Subcutaneous adipose tissue (tissue), 4 donors: ENCODE data around the gene ZNF837. TPM values are rescaled to one million over a fixed set of nuclear protein-coding genes. Genes with fewer than 3 reads are reported as not detected.

ENCODE experiments used
- total RNA-seq, 4 donors: library from RNA; depleted of rRNA; stranded (reverse); fragments of >200 nt; gene quantifications; one replicate each; pipeline ENCODE4 v1.1.0, GENCODE V29; 2016
- TF ChIP-seq, protein P1 (sequence below): fragments of 450-650 bp; IDR thresholded peaks from one replicate; pipeline ENCODE4 v1.5.1; 2016; ENCODE audit warnings: low read depth, mild to moderate bottlenecking, control low read depth, antibody characterized with exemption, moderate library complexity

Gene ZNF837
- total RNA-seq, 4 donors from 2014 or later = 0.65 to 3.2 (median 1.3) TPM

DNA sequence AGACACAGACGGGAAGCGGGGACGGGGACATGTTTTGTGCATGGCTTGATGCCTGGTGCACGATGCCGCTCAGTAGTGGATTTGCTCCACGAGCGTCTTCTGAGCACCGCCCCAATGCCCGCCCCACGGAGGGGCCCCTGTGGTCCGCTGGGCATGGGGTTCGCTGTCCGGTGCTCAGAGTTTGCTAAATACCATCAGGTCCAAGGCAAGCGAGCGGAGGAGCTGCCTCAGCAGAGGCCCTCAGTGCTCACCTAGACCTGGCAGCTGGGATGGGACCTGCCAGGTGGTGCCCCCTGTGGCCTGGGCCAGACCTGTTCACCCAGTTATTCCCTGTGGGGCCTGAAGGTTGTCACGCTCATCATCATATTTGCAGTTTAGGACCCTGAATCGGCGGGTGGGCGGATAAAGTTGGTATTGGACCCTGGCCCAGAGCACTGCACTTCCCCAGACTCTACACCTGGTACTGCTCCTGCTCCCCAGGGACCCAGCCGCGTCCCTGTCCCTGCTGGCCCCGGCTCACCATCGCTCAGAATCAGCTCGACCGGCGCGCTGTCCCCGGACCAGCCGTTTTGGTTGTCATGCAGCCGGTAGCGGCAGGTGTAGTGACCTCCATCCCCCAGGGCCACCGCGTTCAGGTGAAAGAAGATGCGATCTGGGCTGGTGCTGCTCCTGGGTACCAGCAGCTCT, 29.8 kb downstream of the ZNF837 start:
- TF ChIP-seq, protein P1, sequence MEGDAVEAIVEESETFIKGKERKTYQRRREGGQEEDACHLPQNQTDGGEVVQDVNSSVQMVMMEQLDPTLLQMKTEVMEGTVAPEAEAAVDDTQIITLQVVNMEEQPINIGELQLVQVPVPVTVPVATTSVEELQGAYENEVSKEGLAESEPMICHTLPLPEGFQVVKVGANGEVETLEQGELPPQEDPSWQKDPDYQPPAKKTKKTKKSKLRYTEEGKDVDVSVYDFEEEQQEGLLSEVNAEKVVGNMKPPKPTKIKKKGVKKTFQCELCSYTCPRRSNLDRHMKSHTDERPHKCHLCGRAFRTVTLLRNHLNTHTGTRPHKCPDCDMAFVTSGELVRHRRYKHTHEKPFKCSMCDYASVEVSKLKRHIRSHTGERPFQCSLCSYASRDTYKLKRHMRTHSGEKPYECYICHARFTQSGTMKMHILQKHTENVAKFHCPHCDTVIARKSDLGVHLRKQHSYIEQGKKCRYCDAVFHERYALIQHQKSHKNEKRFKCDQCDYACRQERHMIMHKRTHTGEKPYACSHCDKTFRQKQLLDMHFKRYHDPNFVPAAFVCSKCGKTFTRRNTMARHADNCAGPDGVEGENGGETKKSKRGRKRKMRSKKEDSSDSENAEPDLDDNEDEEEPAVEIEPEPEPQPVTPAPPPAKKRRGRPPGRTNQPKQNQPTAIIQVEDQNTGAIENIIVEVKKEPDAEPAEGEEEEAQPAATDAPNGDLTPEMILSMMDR = no peak

DNA sequence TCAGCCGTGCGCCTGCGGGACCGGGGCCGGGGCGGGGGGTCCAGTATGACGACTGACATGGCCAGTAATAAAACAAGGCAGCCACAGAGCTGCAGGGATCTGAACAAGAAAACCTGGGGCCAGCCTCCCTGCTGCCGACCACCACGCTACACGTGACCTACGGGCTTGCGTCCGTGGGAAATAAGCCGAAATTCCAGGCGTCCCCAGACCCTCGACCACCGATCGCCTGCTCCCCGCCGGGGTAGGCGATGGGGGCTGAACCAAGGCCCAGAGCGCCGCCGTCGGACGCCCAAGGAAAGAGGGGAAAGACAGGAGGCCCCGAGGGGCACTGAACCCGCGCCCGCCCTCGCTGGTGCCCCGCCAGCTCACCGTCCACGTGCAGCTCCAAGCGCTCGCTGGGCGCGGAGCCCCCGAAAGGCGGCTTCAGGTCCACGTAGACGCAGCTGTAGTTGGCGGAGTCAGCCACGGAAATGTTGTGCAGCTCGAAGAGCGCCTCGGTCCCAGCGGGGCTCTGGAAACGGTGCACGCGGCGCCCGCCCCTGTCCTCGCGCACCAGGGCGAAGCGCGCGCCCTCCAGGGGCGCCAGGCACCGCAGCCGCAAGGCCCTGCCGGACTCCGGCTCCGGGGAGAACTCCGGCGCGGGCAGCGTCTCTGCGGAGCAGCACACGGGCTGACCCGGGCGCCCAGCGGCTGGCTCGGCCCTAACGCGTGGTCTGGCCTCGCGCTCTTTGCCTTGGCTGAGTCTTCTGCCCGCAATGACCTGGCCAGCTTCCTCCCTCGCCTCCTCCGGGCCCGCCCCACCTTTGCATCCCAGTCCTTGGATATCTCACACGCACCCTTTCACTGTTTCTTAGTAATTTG, 30.6 kb downstream of the ZNF837 start:
- TF ChIP-seq, protein P1 = no peak

DNA sequence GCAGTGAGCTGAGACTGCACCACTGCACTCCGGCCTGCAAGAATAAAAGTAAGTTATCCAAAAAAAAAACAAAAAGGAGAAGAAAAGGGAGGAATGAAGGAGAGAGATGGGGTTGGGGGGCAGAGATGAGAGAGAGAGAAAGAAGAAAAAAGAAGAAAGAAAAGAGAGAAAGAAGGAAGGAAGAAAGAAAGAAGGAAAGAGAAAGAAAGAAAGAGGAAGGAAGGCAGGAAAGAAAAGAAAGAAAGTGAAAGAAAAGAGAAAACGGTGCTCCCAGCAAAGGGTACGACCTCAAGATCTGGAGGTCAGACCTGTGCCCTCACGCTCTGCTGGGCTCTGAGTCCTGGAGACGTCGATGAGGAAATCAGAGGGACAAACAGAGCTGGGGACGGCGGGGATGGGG, 31.2 kb downstream of the ZNF837 start:
- TF ChIP-seq, protein P1 = no peak

DNA sequence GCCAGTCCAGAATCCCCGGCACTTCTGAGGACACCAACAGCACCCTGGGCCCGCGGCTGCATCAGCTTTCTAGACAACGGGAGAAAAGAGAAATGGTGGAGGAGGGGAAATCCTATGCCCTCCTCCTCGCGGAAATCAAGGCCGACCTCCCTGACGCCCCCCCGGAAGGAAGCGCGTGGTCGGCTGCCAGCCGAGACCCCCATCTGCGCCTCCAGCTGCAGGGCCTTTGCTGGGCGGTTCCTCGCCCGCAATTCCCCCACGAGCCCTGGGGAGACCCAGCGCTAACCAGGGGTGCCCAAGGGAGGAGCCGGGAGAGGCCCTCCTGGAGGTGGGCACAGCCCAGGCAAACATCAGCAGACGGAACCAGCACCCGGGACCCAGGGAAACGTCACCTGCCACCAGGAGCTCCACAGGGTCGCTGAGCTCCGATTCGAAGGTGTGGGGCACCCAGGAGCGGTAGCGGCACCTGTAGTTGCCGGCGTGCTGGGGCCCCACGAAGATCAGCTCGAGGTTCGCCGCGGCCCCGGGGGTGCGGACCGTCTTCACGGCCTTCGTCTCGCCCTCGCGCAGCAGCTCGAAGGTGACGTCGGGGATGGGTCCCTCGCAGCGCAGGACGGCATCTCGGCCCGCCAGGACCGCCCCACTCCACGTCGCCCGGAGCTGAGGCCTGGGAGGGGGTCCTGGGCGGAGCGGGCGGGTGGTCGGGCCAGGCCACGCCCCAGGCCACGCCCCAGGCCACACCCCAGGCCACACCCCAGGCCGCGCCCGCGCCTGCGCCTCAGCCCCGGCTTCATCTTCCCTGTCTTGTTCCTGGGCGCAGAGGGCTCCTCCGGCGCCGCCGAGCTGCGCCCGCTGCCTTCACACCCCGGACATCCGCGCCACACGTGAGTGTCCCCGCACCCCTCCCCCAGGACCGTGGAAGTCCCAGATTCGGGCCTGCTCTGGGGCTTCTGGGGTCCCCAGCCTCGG, 33.6 kb downstream of the ZNF837 start:
- TF ChIP-seq, protein P1 = no peak

DNA sequence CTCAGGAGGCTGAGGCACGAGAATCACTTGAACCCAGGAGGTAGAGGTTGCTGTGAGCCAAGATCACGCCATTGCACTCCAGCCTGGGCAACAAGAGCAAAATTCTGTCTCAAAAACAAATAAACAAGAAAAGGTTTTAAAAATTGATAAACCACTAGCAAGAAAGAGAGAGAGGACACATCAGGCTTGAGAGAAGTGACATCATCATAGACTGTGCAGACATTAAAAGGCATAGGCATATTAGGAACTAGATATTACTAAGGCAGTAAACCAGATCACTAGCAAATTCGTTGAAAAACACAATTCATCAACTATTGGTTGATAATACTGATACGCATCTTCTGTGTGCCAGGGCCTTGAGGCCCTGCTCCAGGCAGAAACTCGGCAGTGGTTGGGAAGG, 35.3 kb downstream of the ZNF837 start:
- TF ChIP-seq, protein P1 = no peak

DNA sequence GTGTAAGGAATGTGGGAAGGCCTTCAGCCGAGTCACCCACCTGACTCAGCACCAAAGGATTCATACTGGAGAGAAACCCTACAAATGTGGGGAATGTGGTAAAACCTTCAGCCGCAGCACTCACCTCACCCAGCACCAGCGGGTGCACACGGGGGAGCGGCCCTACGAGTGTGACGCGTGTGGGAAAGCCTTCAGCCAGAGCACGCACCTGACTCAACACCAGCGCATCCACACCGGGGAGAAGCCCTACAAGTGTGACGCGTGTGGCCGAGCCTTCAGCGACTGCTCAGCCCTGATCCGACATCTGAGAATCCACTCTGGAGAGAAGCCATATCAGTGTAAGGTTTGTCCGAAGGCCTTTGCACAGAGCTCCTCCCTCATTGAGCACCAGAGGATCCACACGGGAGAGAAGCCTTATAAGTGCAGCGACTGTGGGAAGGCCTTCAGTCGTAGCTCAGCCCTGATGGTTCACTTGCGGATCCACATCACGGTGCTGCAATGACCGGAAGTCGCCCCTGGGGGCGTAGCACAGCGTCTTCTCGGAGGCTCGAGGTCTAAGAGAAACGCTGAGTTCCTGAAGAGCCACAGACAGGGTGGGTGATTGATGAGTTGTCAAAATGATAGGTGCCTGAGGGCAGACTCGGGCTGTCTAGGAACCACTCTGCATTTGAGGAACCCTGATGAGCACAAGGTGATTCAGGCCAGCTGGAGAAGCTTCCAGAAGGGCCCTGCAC, 41.8 kb downstream of the ZNF837 start:
- TF ChIP-seq, protein P1 = no peak
